Neural cell (in vitro differentiated cells): ENCODE measurements around the gene TEFM.

Source experiments
- CTCF ChIP-seq: fragments of 450-650 bp; IDR thresholded peaks from 2 replicates; pipeline ENCODE4 v1.5.1; 2014; ENCODE audit warnings: antibody characterized with exemption, mild to moderate bottlenecking, moderate library complexity; ENCODE audit not compliant: poor library complexity, severe bottlenecking
- EP300 ChIP-seq: fragments of 450-650 bp; conservative IDR thresholded peaks from 2 replicates; pipeline ENCODE4 v1.6.1; 2014; ENCODE audit warnings: antibody characterized with exemption, mild to moderate bottlenecking, moderate library complexity; ENCODE audit not compliant: poor library complexity, severe bottlenecking
- EZH2 ChIP-seq: fragments of 200-600, 300-800 bp; shearing (Covaris generic), sonication (generic); IDR thresholded peaks from 2 replicates; pipeline ENCODE4 v1.6.1; 2014; ENCODE audit warnings: antibody characterized with exemption, low read length, borderline replicate concordance, mild to moderate bottlenecking; ENCODE audit not compliant: insufficient read depth, poor library complexity, severe bottlenecking
- MXI1 ChIP-seq: fragments of 450-650 bp; conservative IDR thresholded peaks from 2 replicates; pipeline ENCODE4 v1.6.1; 2014; ENCODE audit warnings: antibody characterized with exemption, mild to moderate bottlenecking; ENCODE audit not compliant: poor library complexity, severe bottlenecking
- POLR2AphosphoS5 ChIP-seq: IDR thresholded peaks from 2 replicates; pipeline ENCODE4 v1.6.1; 2012
- RAD21 ChIP-seq: fragments of 450-650 bp; conservative IDR thresholded peaks from 2 replicates; pipeline ENCODE4 v1.6.1; 2014; ENCODE audit warnings: antibody characterized with exemption, mild to moderate bottlenecking, moderate library complexity
- SMC3 ChIP-seq: fragments of 450-650 bp; conservative IDR thresholded peaks from 2 replicates; pipeline ENCODE4 v1.6.1; 2014; ENCODE audit warnings: antibody characterized with exemption, mild to moderate bottlenecking, moderate library complexity; ENCODE audit not compliant: poor library complexity
- TAF1 ChIP-seq: IDR thresholded peaks from 2 replicates; pipeline ENCODE4 v1.6.1; 2012; ENCODE audit warnings: low read depth
- TF ChIP-seq, protein P1 (sequence below): IDR thresholded peaks from 2 replicates; pipeline ENCODE4 v1.6.1; 2012; ENCODE audit warnings: borderline replicate concordance

- no peak for TF ChIP-seq CTCF
- no peak for TF ChIP-seq EP300
- no peak for TF ChIP-seq POLR2AphosphoS5
- TF ChIP-seq MXI1 = no peak
- TF ChIP-seq EZH2 = no peak
- no peak for TF ChIP-seq TAF1
- TF ChIP-seq RAD21 = no peak
- no peak for TF ChIP-seq SMC3
- TF ChIP-seq, protein P1, sequence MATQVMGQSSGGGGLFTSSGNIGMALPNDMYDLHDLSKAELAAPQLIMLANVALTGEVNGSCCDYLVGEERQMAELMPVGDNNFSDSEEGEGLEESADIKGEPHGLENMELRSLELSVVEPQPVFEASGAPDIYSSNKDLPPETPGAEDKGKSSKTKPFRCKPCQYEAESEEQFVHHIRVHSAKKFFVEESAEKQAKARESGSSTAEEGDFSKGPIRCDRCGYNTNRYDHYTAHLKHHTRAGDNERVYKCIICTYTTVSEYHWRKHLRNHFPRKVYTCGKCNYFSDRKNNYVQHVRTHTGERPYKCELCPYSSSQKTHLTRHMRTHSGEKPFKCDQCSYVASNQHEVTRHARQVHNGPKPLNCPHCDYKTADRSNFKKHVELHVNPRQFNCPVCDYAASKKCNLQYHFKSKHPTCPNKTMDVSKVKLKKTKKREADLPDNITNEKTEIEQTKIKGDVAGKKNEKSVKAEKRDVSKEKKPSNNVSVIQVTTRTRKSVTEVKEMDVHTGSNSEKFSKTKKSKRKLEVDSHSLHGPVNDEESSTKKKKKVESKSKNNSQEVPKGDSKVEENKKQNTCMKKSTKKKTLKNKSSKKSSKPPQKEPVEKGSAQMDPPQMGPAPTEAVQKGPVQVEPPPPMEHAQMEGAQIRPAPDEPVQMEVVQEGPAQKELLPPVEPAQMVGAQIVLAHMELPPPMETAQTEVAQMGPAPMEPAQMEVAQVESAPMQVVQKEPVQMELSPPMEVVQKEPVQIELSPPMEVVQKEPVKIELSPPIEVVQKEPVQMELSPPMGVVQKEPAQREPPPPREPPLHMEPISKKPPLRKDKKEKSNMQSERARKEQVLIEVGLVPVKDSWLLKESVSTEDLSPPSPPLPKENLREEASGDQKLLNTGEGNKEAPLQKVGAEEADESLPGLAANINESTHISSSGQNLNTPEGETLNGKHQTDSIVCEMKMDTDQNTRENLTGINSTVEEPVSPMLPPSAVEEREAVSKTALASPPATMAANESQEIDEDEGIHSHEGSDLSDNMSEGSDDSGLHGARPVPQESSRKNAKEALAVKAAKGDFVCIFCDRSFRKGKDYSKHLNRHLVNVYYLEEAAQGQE = no peak
These were observed 23.1 kb upstream of the TEFM start for GRCh38 chr17:30929081-30929633.
